Measurements from ENCODE around the gene CDCP1. TPM values are rescaled to one million over a fixed set of nuclear protein-coding genes. Genes with fewer than 3 reads are reported as not detected.

Gene CDCP1
- 7.7 to 9.6 TPM (median 8.3 TPM) in 5 replicates for total RNA-seq (2022; extraction: Qiagen RNA extraction)

GRCh38 chr3:45145681-45146614 lies at the start of gene CDCP1:
Gene CDCP1, minus strand, starts transcription at chr3:45146378. Its CDS starts 91 bp downstream, at chr3:45146287.

Other genes starting within 250 kb of the CDCP1 start
- 40.4 to 42.6 TPM (median 42.4 TPM) in 5 replicates for gene ZDHHC3, start 170.2 kb downstream of the CDCP1 start, total RNA-seq (2022; extraction: Qiagen RNA extraction)
- gene EXOSC7, start 170.1 kb downstream of the CDCP1 start, total RNA-seq (2022; extraction: Qiagen RNA extraction) = 42.2 to 52.6 TPM (median 46.8 TPM) in 5 replicates
- gene CLEC3B, start 120.1 kb downstream of the CDCP1 start, total RNA-seq (2022; extraction: Qiagen RNA extraction) = 0.27 TPM in 1 of 5 replicates, not detected in the others
- gene TMEM158, start 79.9 kb upstream of the CDCP1 start, total RNA-seq (2022; extraction: Qiagen RNA extraction) = 8.2 to 15.2 TPM (median 12.6 TPM) in 5 replicates
- 8.7 to 10.6 TPM (median 9.5 TPM) in 5 replicates for gene LARS2, start 242.2 kb upstream of the CDCP1 start, total RNA-seq (2022; extraction: Qiagen RNA extraction)